ENCODE data around the gene TFF3. TPM values are rescaled to one million over a fixed set of nuclear protein-coding genes. Genes with fewer than 3 reads are reported as not detected.

The TFF3 gene
- polyA plus RNA-seq, 3 donors, result 4.1 to 99.3 (median 21.7) TPM

- 80 to 87% (median 82%) methylated on average over 14 of the region's 14 CpGs for WGBS, 3 donors
- H3K27ac ChIP-seq (ENCODE audit: low read depth, low read length), result no peak overlapping the region
Observed at GRCh38 chr21:42349420-42350317, 34.5 kb upstream of the TFF3 start.

GRCh38 chr21:42348762-42349161, 33.6 kb upstream of the TFF3 start:
- WGBS, 3 donors, result 95 to 100% (median 98%) methylated on average over 2 of the region's 2 CpGs
- no peak overlapping the region for H3K27ac ChIP-seq (ENCODE audit: low read depth, low read length)

GRCh38 chr21:42347601-42348327, 32.6 kb upstream of the TFF3 start:
- WGBS, 3 donors, result 86 to 89% (median 88%) methylated on average over 30 of the region's 30 CpGs
- no peak overlapping the region for H3K27ac ChIP-seq (ENCODE audit: low read depth, low read length)

- H3K27ac ChIP-seq (ENCODE audit: low read depth, low read length), result no peak overlapping the region
- WGBS, 3 donors, result 85 to 90% (median 86%) methylated on average over 30 of the region's 30 CpGs
Observed at GRCh38 chr21:42346866-42347600, 31.8 kb upstream of the TFF3 start.

- H3K27ac ChIP-seq (ENCODE audit: low read depth, low read length), result no peak overlapping the region
- 91 to 93% (median 92%) methylated on average over 9 of the region's 9 CpGs for WGBS, 3 donors
Observed at GRCh38 chr21:42346441-42346840, 31.2 kb upstream of the TFF3 start.

- H3K27ac ChIP-seq (ENCODE audit: low read depth, low read length), result no peak overlapping the region
- WGBS, 3 donors, result 70 to 85% (median 74%) methylated on average over 4 of the region's 4 CpGs
Observed at GRCh38 chr21:42344631-42345030, 29.4 kb upstream of the TFF3 start.

GRCh38 chr21:42343963-42344510, 28.8 kb upstream of the TFF3 start:
- no peak overlapping the region for H3K27ac ChIP-seq (ENCODE audit: low read depth, low read length)
- 86 to 91% (median 87%) methylated on average over 11 of the region's 11 CpGs for WGBS, 3 donors

- no peak overlapping the region for H3K27ac ChIP-seq (ENCODE audit: low read depth, low read length)
- 86 to 93% (median 90%) methylated on average over 6 of the region's 6 CpGs for WGBS, 3 donors
Observed at GRCh38 chr21:42343556-42343955, 28.3 kb upstream of the TFF3 start.

- 81 to 86% (median 84%) methylated on average over 10 of the region's 10 CpGs for WGBS, 3 donors
- H3K27ac ChIP-seq (ENCODE audit: low read depth, low read length), result no peak overlapping the region
Observed at GRCh38 chr21:42343101-42343500, 27.9 kb upstream of the TFF3 start.

- WGBS, 3 donors, result 92 to 94% (median 93%) methylated on average over 15 of the region's 15 CpGs
- no peak overlapping the region for H3K27ac ChIP-seq (ENCODE audit: low read depth, low read length)
Observed at GRCh38 chr21:42341776-42342542, 26.8 kb upstream of the TFF3 start.

GRCh38 chr21:42340187-42341050, 25.2 kb upstream of the TFF3 start:
- H3K27ac ChIP-seq (ENCODE audit: low read depth, low read length), result no peak overlapping the region
- 81 to 84% (median 84%) methylated on average over 24 of the region's 24 CpGs for WGBS, 3 donors

- 87 to 89% (median 89%) methylated on average over 17 of the region's 17 CpGs for WGBS, 3 donors
- no peak overlapping the region for H3K27ac ChIP-seq (ENCODE audit: low read depth, low read length)
Observed at GRCh38 chr21:42338729-42339715, 23.8 kb upstream of the TFF3 start.

- 35 to 44% (median 39%) methylated on average over 23 of the region's 23 CpGs for WGBS, 3 donors
- no peak overlapping the region for H3K27ac ChIP-seq (ENCODE audit: low read depth, low read length)
Observed at GRCh38 chr21:42337830-42338728, 22.9 kb upstream of the TFF3 start.

- H3K27ac ChIP-seq (ENCODE audit: low read depth, low read length), result no peak overlapping the region
- WGBS, 3 donors, result 61 to 93% (median 87%) methylated on average over 4 of the region's 4 CpGs
Observed at GRCh38 chr21:42337276-42337675, 22.1 kb upstream of the TFF3 start.

GRCh38 chr21:42336054-42336453, 20.8 kb upstream of the TFF3 start:
- WGBS, 3 donors, result 42 to 55% (median 47%) methylated on average over 10 of the region's 10 CpGs
- H3K27ac ChIP-seq (ENCODE audit: low read depth, low read length), result no peak overlapping the region

Measured in adipose tissue (tissue), 3 donors.